CD4-positive, alpha-beta T cell (primary cell): ENCODE data around the gene PHF23. TPM values are rescaled to one million over a fixed set of nuclear protein-coding genes. Genes with fewer than 3 reads are reported as not detected.

Source experiments
- ATAC-seq: fragments of 200-7000 bp; cut with Tn5 transposase; one replicate; pipeline ENCODE4 v1.10.0; 2022; ENCODE audit warnings: mild to moderate bottlenecking; ENCODE audit not compliant: poor library complexity
- CTCF ChIA-PET: fragments of 350-600 bp; sonication (Branson Sonifier 250); formaldehyde crosslinking; loops from one replicate; lab custom pipeline; 2021; ENCODE audit warnings: antibody characterized with exemption, inconsistent platforms; lab: Charles Lee
- POLR2A ChIA-PET: fragments of 350-600 bp; sonication (Branson Sonifier 250); formaldehyde crosslinking; loops from one replicate; lab custom pipeline; 2021; ENCODE audit warnings: antibody characterized with exemption, inconsistent platforms; lab: Charles Lee
- DNase-seq, 14 experiments: peaks; one replicate each; pipeline ENCODE4 v3.0.0-alpha.2; 2013 to 2020; ENCODE audit warnings: mixed read lengths in 2 of 14
- H3K27ac ChIP-seq, 2 donors: one replicate each; pipeline versions ENCODE4 v1.5.1 to v1.7.0; 2013; ENCODE audit warnings: low read length in 2 of 2, low read depth in 1 of 2, mild to moderate bottlenecking in 1 of 2
- H3K27me3 ChIP-seq, 2 experiments: 1 replicate in 1 of 2; 2 replicates in 1 of 2; pipeline versions ENCODE4 v1.6.1 to v1.7.0; 2013; ENCODE audit warnings: low read length in 2 of 2, control low read depth in 1 of 2, mild to moderate bottlenecking in 1 of 2, moderate library complexity in 1 of 2; ENCODE audit not compliant: insufficient read depth in 2 of 2, control insufficient read depth in 1 of 2
- H3K36me3 ChIP-seq: one replicate; pipeline ENCODE4 v1.6.1; 2013; ENCODE audit warnings: low read length, control low read depth; ENCODE audit not compliant: insufficient read depth
- H3K4me1 ChIP-seq: one replicate; pipeline ENCODE4 v1.6.1; 2013; ENCODE audit warnings: low read length, control low read depth; ENCODE audit not compliant: insufficient read depth
- H3K4me3 ChIP-seq: one replicate; pipeline ENCODE4 v1.5.1; 2013; ENCODE audit warnings: mild to moderate bottlenecking, low read length, moderate library complexity
- H3K9me3 ChIP-seq, 2 experiments: 1 replicate in 1 of 2; 2 replicates in 1 of 2; pipeline versions ENCODE4 v1.6.1 to v1.7.0; 2013; ENCODE audit warnings: low read length in 2 of 2, mild to moderate bottlenecking in 2 of 2, control low read depth in 1 of 2, moderate library complexity in 1 of 2; ENCODE audit not compliant: control insufficient read depth in 1 of 2, insufficient read depth in 1 of 2
- H3K27ac Mint-ChIP-seq: one replicate; pipeline ENCODE4 v1.8.0; 2020; ENCODE audit warnings: mixed read lengths
- H3K27me3 Mint-ChIP-seq: one replicate; pipeline ENCODE4 v1.8.0; 2021; ENCODE audit warnings: mixed read lengths
- H3K36me3 Mint-ChIP-seq: one replicate; pipeline ENCODE4 v1.8.0; 2021; ENCODE audit warnings: low read depth, mixed read lengths
- H3K4me1 Mint-ChIP-seq: one replicate; pipeline ENCODE4 v1.8.0; 2021; ENCODE audit warnings: low read depth, mixed read lengths
- H3K4me3 Mint-ChIP-seq: one replicate; pipeline ENCODE4 v1.8.0; 2020; ENCODE audit warnings: mild to moderate bottlenecking, mixed read lengths
- H3K9me3 Mint-ChIP-seq: one replicate; pipeline ENCODE4 v1.8.0; 2020; ENCODE audit warnings: mixed read lengths
- CTCF ChIP-seq: fragments of 200-600 bp; IDR thresholded peaks from one replicate; pipeline ENCODE4 v1.8.0; 2022; ENCODE audit warnings: antibody characterized with exemption, mild to moderate bottlenecking
- intact Hi-C, 2 experiments: fragments of 100-400 bp; cut with DNase I in 1 of 2; cut with micrococcal nuclease in 1 of 2; formaldehyde crosslinking; loops; one replicate each; pipeline versions ENCODE4 v1.15.1 to v1.9.0; 2023 to 2025; cut with DNase I, micrococcal nuclease
- total RNA-seq, 174 experiments: library from RNA in 2 of 174; stranded (reverse) in 2 of 174; gene quantifications; one replicate each; pipeline ENCODE4 v1.2.3 and lab custom pipeline; 2021 to 2026

Gene PHF23
- total RNA-seq, 2 experiments from 2014 or later = 4.5 to 5.1 TPM

- Mint-ChIP-seq H3K27ac (peak overlapping the region; percentile 93), H3K27me3 (peaks cover 5% of the 10 kb centered on the region), H3K36me3 (no peaks in the 10 kb centered on the region), H3K4me1 (peaks cover 65% of the 10 kb centered on the region), H3K9me3 (no peaks in the 10 kb centered on the region), H3K4me3 (peak overlapping the region; percentile 93)
- peak overlapping the region; percentile 85 to 99 for H3K27ac ChIP-seq
- ATAC-seq = peak; percentile 2
- TF ChIP-seq CTCF = peak; percentile 30
- POLR2A ChIA-PET = interaction anchor here (0.7 to 13.1 kb wide), 8 partner anchors 9 to 1075 kb away, joined by 3 to 234 read pairs (median 5); partner anchors contain the start of genes ACAP1, CTDNEP1, DVL2 and ELP5
- H3K4me3 ChIP-seq = peak overlapping the region; percentile 64
- H3K36me3 ChIP-seq = no peaks in the 10 kb centered on the region
- H3K27me3 ChIP-seq = no peaks in the 10 kb centered on the region
- H3K9me3 ChIP-seq = no peaks in the 10 kb centered on the region
- peak in 8 of 14 experiments; percentile 59 to 96 (median 76) for DNase-seq
- H3K4me1 ChIP-seq = peaks cover 64% of the 10 kb centered on the region
- CTCF ChIA-PET = interaction anchor here (0.8 to 2.7 kb wide), 9 partner anchors 9 to 219 kb away, joined by 3 to 13 read pairs (median 4); partner anchors contain the start of genes CTDNEP1, DVL2, ELP5 and GABARAP
- intact Hi-C loops = loop anchor here (1.0 kb wide), 2 partner anchors 9 to 28 kb away; partner anchors contain the start of gene GABARAP (in 1 of the 2)
Observed at GRCh38 chr17:7213895-7214299, 25.4 kb downstream of the PHF23 start.

DNA sequence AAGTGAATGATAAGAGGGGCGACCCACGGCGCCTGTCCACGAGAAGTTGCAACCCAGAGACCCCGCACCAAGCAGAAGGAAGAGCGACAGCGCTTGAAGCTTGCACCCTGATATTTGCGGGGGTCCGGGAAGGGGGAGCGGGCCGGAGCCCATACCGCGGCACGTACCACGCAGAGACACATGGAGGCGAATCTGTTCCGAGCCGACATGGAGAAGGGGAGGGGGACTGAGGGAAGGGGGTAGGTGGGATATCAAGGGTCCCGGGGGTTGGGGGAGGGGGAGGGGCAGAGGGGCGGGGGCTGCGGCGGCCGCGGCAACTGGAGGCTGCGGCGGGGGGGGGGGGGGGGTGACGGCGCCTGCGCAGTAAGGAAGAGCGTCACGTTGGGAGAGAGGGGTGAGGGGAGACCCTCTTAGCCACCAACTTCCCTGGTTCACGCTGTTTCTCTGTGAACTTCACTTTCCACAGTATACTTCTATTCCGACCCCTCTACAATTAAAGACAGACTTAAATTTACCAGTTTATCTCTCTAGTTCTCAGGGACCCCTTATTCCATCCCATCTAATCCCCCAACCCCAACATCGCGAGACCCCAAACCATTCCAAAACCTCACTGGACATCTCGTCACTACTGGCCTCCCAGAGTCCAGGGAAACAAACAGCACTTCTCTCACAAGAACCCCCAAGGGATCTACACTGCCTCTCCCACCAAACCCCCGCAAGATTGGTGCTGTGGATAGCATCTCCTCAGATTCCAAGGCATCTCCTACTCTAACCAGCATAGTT, 27.6 kb downstream of the PHF23 start:
- POLR2A ChIA-PET = no interaction called here

More for the DNA sequence above, 27.6 kb downstream of the PHF23 start:
- H3K9me3 Mint-ChIP-seq = no peaks in the 10 kb centered on the region
- peak overlapping the region; percentile 12 for H3K27ac Mint-ChIP-seq
- intact Hi-C loops = no loop called here
- ATAC-seq (no peak), DNase-seq (peak in 1 of 14 experiments; percentile 52)
- no peak for TF ChIP-seq CTCF
- H3K4me3 Mint-ChIP-seq = no peak overlapping the region
- H3K36me3 ChIP-seq = no peaks in the 10 kb centered on the region
- CTCF ChIA-PET = no interaction called here
- no peaks in the 10 kb centered on the region for H3K36me3 Mint-ChIP-seq
- H3K4me1 ChIP-seq = peaks cover 45% of the 10 kb centered on the region
- peaks cover 48% of the 10 kb centered on the region for H3K4me1 Mint-ChIP-seq
- H3K9me3 ChIP-seq = no peaks in the 10 kb centered on the region
- peaks cover 5% of the 10 kb centered on the region for H3K27me3 Mint-ChIP-seq
- H3K27me3 ChIP-seq = no peaks in the 10 kb centered on the region
- H3K4me3 ChIP-seq = no peak overlapping the region
- H3K27ac ChIP-seq = no peak overlapping the region
